SK-N-DZ (cell line): ENCODE data around the gene STK16.
"Not testable (repeated sequence)": the region's sequence is repeated elsewhere in the genome, so short reads cannot be mapped to it uniquely, and the experiment has no call there.

Experiments used
- DNase-seq: peaks from one replicate; pipeline ENCODE4 v3.0.0-alpha.2; 2015; ENCODE audit warnings: low spot score

Gene STK16

GRCh38 chr2:219287116-219287440 is 41.8 kb downstream of the STK16 start:
- DNase-seq, result not testable (repeated sequence)

GRCh38 chr2:219287580-219288265 is 42.4 kb downstream of the STK16 start:
- DNase-seq, result peak; percentile 65

GRCh38 chr2:219289195-219289536 is 43.9 kb downstream of the STK16 start:
- no peak for DNase-seq

GRCh38 chr2:219289537-219290361 is 44.5 kb downstream of the STK16 start:
- no peak for DNase-seq

- no peak for DNase-seq
These were observed 45.3 kb downstream of the STK16 start for GRCh38 chr2:219290381-219291171.

- DNase-seq, result no peak
These were observed 46.1 kb downstream of the STK16 start for GRCh38 chr2:219291394-219291793.

- DNase-seq, result no peak
These were observed 46.7 kb downstream of the STK16 start for GRCh38 chr2:219291910-219292490.

- DNase-seq, result no peak
These were observed 47.3 kb downstream of the STK16 start for GRCh38 chr2:219292616-219293015.

- no peak for DNase-seq
These were observed 48.5 kb downstream of the STK16 start for GRCh38 chr2:219293736-219294231.

GRCh38 chr2:219294356-219295351 is 49.4 kb downstream of the STK16 start:
- peak; percentile 89 for DNase-seq

GRCh38 chr2:219296142-219296541 is 50.9 kb downstream of the STK16 start:
- DNase-seq, result no peak

GRCh38 chr2:219296631-219297391 is 51.5 kb downstream of the STK16 start:
- no peak for DNase-seq

GRCh38 chr2:219297766-219298456 is 52.6 kb downstream of the STK16 start:
- DNase-seq, result no peak

- peak; percentile 74 for DNase-seq
These were observed 53.6 kb downstream of the STK16 start for GRCh38 chr2:219298759-219299371.

- DNase-seq, result no peak
These were observed 54.1 kb downstream of the STK16 start for GRCh38 chr2:219299372-219299760.
